ENCODE data around the gene BMP6.

BMP6 gene

DNA sequence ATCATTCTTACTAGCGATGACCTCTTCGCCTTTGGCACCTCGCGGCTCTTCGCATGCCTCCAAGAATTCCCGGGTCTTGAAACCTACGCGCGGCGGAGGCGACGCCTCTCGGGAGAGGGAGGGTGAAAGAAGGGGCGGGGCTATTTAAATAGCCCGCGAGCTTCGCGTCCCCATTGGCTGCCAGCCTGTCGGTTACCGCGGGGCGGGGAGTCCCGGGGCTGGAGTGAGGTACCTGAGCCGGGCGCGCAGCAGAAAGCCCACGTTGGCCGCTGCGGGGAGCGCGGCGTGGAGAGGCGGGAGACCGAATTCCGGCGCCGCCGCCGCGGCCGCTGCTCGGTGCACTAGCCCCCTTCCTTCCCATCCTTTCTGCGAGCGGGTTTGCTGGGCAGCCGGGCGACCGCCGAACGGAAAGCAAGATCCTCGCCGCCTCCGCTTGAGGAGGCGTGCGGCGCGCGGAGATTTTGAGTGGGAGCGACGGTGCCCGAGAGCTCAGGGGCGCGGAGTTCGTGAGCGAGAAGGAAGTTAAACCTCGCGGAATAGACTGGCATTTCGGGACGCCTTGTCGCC, at the start of gene BMP6:
Gene BMP6 (plus strand): TSS at position 251 of the 567 bp plus-strand sequence. CDS start 857 bp downstream, outside the sequence.
- ATAC-seq: peak; percentile 61 to 77

DNA sequence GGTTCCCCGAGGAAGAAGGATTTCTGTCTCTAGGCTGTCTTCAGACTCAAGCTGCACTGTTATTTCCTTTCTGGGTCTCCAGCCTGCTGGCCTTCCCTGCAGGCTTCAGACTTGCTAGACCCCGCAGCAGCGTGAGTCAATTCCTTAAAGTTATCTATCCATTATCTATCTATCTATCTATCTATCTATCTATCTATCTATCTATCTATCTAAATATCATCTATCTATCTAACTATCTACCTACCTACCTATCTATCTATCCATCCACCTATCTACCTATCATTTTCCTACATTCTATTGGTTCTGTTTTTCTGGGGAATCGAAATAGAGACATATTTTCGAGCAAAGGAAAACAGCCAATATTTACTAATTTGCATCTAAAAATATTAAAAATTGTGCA, 48.7 kb upstream of the BMP6 start:
- no peak for ATAC-seq

DNA sequence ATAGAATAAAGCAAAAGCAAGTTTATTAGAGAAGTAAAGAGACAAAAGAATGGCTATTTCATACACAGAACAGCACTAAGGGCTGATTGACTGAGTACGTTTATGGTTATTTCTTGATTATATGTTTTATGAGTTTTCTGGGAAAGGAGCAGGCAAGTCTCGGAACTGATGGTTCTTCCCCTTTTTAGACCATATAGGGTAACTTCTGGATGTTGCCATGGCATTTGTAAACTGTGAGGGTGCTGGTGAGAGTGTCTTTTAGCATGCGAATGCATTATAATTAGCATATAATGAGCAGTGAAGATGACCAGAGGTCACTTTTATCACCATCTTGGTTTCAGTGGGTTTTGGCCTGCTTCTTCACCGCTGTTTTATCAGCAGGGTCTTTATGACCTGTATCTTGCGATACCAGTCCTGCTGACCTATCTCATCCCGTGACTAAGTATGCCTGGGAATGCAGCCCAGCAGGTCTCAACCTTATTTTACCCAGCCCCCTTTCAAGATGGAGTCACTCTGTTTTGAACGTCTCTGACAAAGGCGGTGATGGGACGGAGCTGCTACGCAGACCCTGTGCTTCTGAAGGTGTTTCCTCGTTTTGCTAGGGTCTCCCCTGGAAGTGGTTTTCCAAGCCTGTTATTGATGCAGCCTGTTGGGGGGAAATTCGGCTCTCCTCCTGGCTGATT, 45.4 kb upstream of the BMP6 start:
- ATAC-seq: no peak

DNA sequence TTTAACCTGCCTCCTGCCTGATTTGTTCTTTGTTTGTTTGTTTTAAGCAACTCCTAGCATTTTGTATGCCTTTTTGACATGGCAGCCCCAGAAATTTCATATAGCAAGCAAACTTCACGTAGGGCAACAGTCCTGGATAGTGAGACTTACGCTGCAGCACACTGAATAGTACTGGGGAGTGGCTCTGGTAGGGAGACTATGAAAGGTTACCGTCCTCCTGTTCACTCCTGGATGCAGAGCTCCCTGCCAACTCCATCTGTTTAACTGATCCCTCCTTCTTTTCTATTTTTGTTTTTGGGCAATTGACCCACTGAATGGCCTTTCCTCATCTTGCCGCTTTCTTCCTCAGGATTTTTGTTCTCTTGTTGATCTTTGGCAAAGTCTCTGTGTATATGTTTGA, 44.5 kb upstream of the BMP6 start:
- ATAC-seq: no peak

DNA sequence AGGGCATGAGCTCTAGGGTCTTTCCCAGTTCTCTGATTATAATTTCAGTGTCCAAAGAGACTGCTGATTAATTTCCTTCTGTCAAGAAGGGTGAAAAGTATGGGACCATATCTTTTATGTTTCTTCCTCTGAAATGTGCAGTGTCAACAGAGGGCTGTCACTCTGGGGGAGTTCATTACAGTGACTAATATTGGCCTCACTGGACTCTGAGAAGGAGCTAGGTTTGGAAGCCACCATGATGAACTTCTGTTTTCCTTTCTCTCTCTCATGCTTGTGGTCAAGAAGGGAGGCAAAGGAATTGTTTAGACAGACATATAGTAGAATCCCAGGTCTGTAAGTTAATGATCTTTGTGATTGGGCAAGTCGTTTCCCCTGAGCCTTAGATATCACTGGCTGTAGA, 41.8 kb upstream of the BMP6 start:
- no peak for ATAC-seq

DNA sequence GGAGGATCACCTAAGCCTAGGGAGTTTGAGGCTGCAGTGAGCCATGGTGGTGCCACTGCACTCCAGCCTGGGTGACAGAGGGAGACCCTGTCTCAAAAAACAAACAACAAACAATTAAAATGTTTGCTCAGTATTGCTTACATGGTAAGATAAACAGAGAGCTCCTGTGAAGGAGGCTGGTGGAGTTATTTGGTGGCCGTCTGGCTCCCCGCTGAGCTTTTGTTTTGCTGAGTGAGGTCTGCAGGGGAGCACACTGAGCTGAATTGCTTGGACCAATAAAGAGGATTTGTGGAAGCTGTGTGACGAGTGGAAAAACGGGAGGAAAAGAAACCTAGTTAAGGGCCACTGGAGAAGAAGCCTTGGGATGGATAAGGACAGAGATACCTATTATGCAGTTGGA, 41.1 kb upstream of the BMP6 start:
- no peak for ATAC-seq

DNA sequence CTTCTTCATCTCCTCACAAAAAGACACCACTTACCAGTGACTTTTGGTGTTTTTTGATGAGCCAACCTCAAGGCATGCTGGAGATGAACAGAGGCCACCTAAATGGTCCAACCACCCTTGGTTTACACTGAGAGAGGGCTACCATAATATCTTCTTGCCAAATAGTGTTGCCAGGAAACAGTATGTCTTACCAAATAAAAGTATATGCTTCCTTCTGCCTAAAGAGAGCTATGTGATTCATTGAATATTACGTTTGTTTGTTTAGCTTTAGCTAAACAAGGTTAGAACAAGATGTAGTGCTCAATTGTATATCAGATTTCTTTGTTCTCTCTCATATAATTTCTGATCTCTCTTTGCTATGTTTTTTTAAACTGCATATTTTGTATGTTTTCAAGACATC, 40.6 kb upstream of the BMP6 start:
- ATAC-seq: no peak

DNA sequence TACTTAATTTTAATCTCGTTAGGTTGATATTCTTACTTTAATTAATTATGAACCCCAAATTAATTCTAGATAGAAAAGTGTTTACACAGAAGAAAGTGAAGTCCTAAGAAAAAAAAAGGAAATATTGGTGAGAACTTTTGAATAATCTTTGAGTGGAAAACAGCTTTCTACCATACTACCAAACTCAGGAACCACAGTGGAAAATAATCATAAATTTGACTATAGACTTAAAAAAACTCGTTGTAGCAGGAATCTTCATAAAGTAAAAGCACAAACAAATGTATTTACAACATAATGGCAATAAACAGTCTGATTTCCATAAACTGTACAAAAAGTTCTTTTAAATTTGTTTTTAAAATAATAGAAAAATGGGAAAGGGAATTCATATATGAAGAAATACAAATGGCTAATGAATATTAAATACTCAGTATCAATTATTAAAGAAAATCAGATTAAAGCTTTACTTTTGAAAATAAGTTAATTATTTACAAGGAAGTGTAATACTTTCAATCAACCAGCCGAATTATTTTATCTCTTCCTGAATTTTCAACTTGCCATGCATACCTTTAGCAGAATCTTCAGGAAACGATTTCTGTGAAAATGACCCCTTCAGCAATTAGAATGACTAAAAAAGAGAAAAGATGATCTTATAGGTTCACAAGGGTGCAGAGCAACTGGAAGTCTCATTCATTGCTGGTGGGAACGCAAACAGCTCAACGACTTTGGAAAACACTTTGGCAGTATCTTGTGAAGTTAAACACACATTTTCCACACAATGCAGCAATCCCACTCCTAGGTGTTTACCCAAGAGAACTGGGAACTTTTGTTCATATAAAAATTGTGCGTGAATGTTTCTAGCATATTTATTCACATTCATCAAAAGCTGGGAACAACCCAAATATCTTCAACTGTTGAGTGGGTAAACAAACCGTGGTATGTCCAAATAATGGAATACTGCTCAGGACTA, 38.5 kb upstream of the BMP6 start:
- no peak for ATAC-seq

DNA sequence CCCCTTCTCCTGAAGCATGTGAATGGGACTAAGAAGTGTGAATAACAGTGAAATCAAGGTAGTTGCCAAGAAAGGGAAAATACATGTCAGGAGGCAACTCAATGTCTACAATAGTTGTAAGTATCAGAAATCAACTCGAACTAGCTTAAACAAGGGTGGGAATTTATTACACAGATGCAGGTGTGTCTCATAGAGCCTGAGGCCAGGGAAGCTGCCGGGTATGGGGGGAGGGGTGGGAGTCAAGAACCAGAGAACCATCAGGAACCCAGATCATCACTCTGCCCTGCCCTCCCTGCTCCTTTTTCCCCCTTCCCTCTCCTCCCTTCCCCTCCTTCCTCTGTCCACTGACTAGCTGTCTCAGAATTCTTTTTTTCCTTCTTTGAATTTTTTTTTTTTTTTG, 34.9 kb upstream of the BMP6 start:
- no peak for ATAC-seq

DNA sequence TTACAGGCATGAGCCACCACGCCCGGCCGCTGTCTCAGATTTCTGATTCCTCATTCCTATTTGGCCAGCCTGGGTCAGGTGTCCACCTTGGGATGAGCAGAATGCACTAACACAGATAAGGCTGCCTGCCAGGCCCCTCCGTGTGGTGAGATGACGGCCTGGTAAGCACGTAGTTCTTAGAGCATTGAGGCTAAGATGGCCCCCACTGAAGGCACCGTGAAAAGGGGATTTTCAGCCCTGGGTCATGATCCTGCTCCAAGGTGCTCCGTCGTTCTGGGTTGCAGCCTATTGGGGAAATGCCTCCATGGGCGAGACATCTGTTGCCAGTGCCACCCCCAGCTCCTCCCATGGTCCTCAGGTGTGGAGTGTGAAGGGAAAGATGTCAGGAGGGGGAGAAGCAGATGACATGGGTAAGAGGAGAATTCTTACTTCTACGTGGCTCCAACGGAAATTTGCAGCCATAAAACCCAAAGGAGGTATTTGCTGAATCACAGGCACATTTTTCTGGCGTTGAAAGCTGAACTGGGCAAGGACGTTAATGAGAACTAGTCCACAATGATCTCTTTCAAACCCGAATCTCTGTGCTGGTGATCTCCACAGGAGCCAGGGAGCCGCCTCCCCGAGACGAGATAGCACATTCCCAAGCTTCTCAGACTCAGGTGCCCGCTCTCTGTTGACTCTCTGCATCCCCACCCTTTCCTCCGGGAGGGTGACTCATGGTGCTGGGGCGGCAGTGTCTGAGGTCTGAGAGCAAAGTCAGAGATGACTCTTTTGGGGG, 34.0 kb upstream of the BMP6 start:
- ATAC-seq: no peak

DNA sequence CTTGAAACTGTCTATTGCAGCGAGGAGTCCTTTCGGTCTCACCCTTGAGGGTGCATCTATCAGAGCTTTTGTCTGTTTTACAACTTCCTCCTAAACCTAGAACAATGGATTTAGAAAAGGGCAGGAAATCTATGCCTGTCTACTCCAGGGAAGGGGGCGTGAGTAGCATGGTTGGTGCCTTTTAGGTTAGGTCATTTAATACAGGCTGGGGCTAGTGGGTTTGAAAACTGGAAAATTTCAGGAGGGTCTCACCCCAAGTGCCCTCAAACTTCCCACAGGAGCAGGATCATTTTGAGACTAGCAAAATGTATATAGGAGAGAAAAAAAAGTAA, 33.5 kb upstream of the BMP6 start:
- no peak for ATAC-seq

DNA sequence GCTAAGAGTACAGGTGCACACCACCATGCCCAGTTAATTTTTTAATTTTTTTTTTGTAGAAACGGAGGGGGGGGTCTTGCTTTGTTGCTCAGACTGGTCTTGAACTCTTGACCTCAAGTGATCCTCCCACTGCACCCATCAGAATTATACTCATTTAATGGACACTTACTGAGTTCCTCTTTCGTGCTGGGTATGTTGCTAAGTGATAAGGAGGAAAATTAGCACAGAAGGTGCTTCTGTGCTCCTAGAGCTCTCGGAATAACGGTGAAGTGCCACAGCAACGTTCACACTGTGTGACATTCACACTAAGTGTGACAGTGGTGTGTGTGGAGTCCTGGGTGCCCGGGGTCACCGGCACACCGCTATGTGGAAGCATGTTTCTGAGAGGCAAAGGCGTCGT, 32.1 kb upstream of the BMP6 start:
- ATAC-seq: no peak

DNA sequence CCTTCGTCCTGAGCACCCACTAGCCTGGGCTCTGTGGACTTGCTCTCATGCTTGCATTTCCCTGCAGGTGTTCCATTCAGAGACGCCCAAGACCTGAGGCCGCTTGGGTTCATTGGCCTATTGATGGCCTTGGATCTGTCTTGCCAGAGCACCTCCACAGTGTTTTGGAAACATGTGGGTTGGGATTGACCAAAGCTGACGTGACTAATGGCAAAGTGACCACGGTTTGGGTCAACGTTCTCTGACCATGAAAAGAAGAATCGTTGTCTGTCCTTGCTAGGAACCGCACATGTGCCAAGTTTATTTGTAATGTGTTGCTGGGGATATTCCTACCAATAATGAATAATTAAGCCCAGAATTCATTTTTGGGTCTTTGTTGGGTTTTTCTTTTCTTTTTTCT, 29.8 kb upstream of the BMP6 start:
- no peak for ATAC-seq

DNA sequence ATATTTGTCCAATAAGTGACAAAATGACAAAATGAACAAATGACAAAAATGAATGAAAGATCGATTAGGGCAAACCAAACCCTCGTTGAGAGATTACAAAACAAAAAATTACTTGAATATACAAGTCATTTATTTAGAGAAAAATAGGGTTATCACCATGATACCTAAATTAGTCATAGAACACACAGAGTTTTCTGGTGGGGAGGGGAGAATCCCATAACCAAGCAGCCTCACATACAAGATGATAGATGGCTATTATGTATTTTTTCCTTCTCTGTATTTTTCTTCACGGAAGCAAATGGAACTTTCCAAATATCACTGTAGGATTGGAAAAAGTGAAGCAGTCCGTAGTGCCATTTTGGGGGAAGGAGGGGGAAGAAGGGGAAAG, 28.5 kb upstream of the BMP6 start:
- no peak for ATAC-seq

DNA sequence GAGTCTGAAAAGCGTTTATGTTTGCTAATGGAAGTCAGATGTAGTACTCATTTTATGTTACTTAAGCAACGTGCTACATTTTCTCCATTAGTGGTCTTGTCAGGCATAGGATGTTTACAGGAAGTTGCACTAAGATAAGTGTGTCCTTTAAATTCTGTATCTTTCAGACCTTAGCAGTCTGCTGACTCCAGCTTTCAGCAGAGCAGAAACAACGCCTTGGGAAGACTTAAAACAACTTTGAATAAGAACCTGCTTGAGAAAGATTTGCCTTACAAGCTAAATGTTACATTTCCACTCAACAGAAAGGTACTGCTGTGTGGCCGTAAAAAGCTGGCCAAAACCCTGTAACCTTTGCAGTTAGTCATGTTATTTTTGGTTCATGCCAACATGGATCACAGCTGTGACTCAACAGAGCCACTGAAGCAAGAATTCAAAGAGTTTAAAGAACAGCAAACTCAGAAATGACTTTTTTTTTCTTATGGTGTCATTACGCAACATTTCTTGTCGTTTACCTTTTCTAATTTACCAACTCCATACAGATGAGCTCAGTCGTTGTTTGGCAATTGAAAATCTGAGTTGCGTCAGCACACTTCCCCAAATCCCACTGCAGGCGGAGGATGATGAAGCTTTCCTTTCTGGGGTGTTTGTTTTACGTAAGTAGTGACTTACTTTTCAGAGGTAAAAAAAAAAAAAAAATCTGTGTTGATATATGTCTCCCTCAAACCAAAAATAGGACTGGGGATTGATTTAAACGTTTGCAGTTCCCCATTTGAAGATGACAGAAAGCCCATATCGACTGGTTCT, 27.9 kb upstream of the BMP6 start:
- peak in 1 of 2 donors; percentile 10 for ATAC-seq

DNA sequence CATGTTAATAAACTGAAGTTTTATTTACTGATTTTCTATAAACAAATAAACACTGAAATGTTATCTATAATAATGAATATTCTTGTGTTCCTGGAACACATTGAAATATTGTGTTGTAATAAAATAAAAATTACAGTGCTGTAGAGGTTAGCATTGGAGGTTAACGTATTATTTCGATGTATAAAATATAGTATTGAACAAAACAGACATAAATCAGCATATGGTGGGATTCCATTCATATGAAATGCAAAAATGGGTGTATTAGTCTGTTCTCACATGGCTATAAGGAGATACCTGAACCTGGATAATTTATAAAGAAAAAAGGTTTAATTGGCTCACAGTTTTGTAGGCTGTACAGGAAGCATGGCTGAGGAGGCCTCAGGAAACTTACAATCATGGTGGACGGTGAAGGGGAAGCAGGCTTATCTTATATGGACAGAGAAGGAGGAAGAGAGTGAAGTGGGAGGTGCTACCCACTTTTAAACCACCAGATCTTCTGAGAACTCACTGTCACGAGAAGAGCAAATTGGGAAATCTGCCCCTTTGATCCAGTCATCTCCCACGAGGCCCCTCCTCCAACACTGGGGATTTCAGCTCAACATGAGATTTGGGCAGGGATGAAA, 24.6 kb upstream of the BMP6 start:
- no peak for ATAC-seq

DNA sequence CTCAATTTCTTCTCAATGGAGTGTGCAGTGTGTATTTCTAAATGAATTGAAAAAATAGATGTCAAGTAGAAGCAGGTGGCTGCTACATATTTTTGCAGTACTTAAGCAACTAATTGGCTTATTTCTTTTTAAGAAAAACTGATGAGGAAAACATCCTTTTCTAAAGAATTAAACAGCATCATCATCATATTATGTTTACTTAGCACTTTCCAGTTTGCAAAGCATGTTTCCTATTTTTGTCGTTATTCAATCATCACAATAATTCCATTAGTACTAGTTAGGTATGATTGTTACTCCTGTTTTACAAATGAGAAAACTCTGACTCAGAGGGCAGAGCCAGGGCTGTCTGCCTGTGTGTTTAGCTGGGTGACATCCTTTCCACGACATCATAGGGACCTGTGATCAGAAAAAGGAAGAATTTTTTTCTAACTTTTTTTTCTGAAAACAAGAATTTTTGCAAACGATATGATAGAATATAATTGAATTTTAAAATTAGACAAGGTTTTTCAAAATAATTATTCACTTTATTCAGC, 22.7 kb upstream of the BMP6 start:
- ATAC-seq: no peak

DNA sequence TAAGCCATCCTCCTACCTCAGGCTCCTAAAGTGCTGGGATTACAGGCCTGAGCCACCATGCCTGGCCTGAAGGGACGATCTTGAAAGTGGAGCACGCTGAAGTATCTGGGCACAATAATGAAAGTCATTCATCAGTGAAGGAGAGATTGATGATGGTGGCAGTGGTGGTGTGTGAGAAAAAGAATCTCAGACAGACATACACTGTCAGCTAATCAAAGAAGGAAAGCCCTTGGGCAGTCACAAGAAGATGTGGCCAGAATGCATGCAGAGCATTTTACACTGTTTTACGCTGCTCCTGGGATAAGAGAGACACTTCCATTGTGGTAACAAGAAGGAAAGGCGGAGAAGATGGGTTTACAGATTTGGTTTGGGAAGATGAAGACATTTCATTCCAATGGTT, 20.4 kb upstream of the BMP6 start:
- ATAC-seq: no peak

DNA sequence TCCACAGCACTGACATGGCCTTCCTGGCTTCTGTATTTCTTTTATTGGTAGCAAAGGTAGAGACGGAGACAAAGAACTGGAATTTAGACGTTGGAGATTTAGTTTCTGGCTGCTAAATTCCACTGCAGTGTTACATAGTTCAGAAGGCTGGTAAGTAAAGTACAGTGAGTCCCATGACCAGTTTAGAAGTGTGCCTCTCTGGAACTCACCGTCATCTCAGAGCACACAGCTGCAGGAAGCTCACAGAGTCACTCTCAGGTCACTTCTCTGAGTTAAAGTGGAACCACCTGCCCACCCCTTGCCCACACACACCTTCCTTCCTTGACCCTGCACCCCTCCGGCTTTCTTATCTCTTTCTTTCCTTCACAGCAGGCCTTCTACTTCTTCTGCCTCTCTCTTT, 19.6 kb upstream of the BMP6 start:
- ATAC-seq: no peak

DNA sequence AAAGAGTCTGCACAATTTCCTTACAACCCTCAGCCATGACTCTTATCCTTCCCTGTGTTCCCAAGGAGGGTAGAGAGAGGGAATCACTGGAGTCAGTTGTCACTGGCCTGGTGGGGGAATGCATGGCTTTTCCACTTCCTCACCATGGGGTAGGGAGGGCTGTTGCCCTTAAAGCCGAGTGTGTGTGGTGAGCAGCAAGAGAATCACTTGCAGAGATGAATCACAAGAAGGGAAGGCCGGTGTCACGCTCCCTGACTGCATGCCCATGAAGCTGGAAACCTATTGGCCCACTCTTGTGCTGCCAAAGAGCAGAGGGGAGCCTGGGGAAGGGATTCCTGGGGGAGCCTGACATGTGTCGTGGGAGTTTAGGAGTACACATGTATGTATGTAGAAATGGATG, 18.1 kb upstream of the BMP6 start:
- no peak for ATAC-seq

DNA sequence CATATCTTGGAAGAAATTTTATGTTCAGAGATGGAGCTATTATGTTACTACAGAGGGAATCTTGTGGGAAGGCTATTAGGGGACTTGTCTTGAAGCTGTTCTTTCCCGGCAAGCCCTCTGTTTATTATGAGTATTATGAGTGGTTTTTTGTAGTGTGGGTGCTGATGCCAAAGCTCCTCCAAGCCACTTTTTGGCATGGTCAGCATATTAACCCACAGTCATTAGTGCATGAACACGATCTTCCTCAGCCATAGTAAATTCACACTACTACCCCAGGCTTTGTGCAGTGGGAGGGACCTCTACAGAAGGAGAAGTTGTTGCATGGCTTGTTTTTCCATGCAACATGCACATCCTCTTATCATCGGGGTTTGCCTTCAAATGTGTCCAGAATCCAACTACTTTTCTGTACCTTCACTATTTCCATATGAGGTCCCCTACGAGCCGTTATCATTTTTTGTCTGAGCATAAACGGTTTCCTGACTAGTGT, 6.5 kb upstream of the BMP6 start:
- no peak for ATAC-seq
